Measurements from ENCODE around the gene GJA1.

The GJA1 gene

DNA sequence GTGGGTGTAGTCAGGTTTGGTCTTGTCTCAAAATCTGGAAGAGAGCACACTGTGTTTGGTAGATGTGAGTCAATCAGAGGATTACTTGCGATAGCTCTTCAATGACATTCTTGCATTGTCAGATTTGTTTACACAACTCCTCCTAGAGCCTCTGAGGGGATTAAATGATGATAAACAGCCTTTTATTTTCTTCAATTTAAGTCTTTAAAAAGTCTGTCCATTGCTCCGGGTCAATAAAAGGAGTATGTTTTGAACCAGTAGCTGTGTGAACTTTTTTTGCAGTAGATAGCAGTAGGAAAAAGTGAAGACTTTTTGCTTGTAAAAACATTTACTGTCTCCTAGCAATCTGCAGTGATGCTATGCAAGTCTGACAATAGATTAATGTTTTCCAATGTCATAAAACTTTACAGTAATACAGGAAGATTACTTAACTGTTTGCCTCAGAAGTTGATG lies 49.9 kb downstream of the GJA1 start:
- Histone ChIP-seq H2AFZ (ENCODE audit: low read depth, low read length) (no peak overlapping the region), H3K9ac (ENCODE audit: low read depth, low read length) (no peak overlapping the region), H3K4me3 (ENCODE audit: low read depth in 1 of 2, low read length in 2 of 2) (no peak overlapping the region), H3K79me2 (ENCODE audit: insufficient read depth, low read length) (no peaks in the 10 kb centered on the region), H3K27ac (ENCODE audit: low read length) (no peak overlapping the region), H3K4me2 (ENCODE audit: insufficient read depth, low read length) (no peak overlapping the region), H3K9me3 (ENCODE audit: insufficient read depth, low read length, severe bottlenecking) (no peaks in the 10 kb centered on the region), H3K27me3 (ENCODE audit: insufficient read depth, low read length, poor library complexity) (no peaks in the 10 kb centered on the region), H4K20me1 (ENCODE audit: insufficient read depth, low read length) (no peaks in the 10 kb centered on the region), H3K4me1 (ENCODE audit: insufficient read depth, low read length) (no peaks in the 10 kb centered on the region), H3K36me3 (ENCODE audit: insufficient read depth, low read length) (no peaks in the 10 kb centered on the region)
- no peak for DNase-seq
- TF ChIP-seq, protein P1, sequence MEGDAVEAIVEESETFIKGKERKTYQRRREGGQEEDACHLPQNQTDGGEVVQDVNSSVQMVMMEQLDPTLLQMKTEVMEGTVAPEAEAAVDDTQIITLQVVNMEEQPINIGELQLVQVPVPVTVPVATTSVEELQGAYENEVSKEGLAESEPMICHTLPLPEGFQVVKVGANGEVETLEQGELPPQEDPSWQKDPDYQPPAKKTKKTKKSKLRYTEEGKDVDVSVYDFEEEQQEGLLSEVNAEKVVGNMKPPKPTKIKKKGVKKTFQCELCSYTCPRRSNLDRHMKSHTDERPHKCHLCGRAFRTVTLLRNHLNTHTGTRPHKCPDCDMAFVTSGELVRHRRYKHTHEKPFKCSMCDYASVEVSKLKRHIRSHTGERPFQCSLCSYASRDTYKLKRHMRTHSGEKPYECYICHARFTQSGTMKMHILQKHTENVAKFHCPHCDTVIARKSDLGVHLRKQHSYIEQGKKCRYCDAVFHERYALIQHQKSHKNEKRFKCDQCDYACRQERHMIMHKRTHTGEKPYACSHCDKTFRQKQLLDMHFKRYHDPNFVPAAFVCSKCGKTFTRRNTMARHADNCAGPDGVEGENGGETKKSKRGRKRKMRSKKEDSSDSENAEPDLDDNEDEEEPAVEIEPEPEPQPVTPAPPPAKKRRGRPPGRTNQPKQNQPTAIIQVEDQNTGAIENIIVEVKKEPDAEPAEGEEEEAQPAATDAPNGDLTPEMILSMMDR (IDR thresholded peaks at IDR 0.05; ENCODE audit: borderline replicate concordance, extremely low read depth, low read length, poor library complexity, severe bottlenecking): no peak
- no peak for TF ChIP-seq EZH2 (IDR thresholded peaks at IDR 0.05; ENCODE audit: borderline replicate concordance, low read depth, low read length, severe bottlenecking)
- ATAC-seq (ENCODE audit: insufficient read depth, low read depth): no peak

DNA sequence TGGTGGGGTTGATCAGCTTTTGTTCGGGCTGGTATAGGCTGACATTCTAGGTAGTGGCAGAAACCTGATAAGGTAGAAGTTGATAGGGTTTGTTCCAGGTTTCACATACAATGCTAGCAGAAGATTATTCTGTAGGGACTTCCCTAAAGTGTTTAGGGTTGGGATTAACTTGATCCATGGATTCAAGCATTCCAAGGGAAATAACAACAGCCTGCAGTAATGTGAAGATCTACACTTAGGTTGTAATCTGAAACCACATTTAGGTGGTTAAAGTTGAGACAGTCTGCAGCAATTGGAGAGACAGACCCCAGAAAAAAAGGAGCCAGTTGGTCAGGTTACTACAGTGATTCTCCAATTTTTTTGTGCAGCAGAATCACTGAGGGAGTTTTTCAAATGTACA lies 56.1 kb downstream of the GJA1 start:
- H3K27me3 ChIP-seq (ENCODE audit: insufficient read depth, low read length, poor library complexity): no peaks in the 10 kb centered on the region
- DNase-seq: no peak
- H3K79me2 ChIP-seq (ENCODE audit: insufficient read depth, low read length): no peaks in the 10 kb centered on the region
- H3K4me1 ChIP-seq (ENCODE audit: insufficient read depth, low read length): no peaks in the 10 kb centered on the region
- no peaks in the 10 kb centered on the region for H3K36me3 ChIP-seq (ENCODE audit: insufficient read depth, low read length)
- no peak overlapping the region for H3K27ac ChIP-seq (ENCODE audit: low read length)
- TF ChIP-seq, protein P1 (IDR thresholded peaks at IDR 0.05; ENCODE audit: borderline replicate concordance, extremely low read depth, low read length, poor library complexity, severe bottlenecking): no peak
- TF ChIP-seq EZH2 (IDR thresholded peaks at IDR 0.05; ENCODE audit: borderline replicate concordance, low read depth, low read length, severe bottlenecking): no peak
- H3K4me2 ChIP-seq (ENCODE audit: insufficient read depth, low read length): no peak overlapping the region
- H3K9me3 ChIP-seq (ENCODE audit: insufficient read depth, low read length, severe bottlenecking): no peaks in the 10 kb centered on the region
- H4K20me1 ChIP-seq (ENCODE audit: insufficient read depth, low read length): no peaks in the 10 kb centered on the region
- H2AFZ ChIP-seq (ENCODE audit: low read depth, low read length): no peak overlapping the region
- H3K9ac ChIP-seq (ENCODE audit: low read depth, low read length): no peak overlapping the region
- ATAC-seq (ENCODE audit: insufficient read depth, low read depth): no peak
- no peak overlapping the region for H3K4me3 ChIP-seq (ENCODE audit: low read depth in 1 of 2, low read length in 2 of 2)

DNA sequence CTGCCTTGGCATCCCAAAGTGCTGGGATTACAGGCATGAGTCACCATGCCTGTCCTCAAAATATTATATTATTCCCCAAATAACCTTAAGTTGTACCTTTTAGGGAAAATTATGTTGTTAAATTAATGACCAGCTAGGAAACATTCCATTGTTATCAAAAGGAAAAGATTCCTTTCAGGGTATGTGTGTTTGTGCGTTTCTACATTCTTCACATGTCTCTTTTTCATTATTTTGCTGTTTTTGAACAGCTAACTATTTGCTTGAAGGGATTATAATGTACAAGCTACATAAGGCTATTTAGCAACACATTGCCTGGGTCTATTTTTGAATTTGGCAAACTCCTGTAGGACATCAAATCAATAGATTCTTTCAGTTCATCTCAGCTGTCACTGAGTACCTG lies 57.1 kb downstream of the GJA1 start:
- Histone ChIP-seq H3K36me3 (ENCODE audit: insufficient read depth, low read length) (no peaks in the 10 kb centered on the region), H3K27ac (ENCODE audit: low read length) (no peak overlapping the region), H3K4me2 (ENCODE audit: insufficient read depth, low read length) (no peak overlapping the region), H4K20me1 (ENCODE audit: insufficient read depth, low read length) (no peaks in the 10 kb centered on the region), H2AFZ (ENCODE audit: low read depth, low read length) (no peak overlapping the region; the same call in 1 of the 2 replicates), H3K4me3 (ENCODE audit: low read depth in 1 of 2, low read length in 2 of 2) (no peak overlapping the region), H3K27me3 (ENCODE audit: insufficient read depth, low read length, poor library complexity) (no peaks in the 10 kb centered on the region), H3K79me2 (ENCODE audit: insufficient read depth, low read length) (no peaks in the 10 kb centered on the region), H3K9me3 (ENCODE audit: insufficient read depth, low read length, severe bottlenecking) (no peaks in the 10 kb centered on the region), H3K4me1 (ENCODE audit: insufficient read depth, low read length) (no peaks in the 10 kb centered on the region), H3K9ac (ENCODE audit: low read depth, low read length) (no peak overlapping the region)
- TF ChIP-seq, protein P1 (IDR thresholded peaks at IDR 0.05; ENCODE audit: borderline replicate concordance, extremely low read depth, low read length, poor library complexity, severe bottlenecking): no peak
- no peak for TF ChIP-seq EZH2 (IDR thresholded peaks at IDR 0.05; ENCODE audit: borderline replicate concordance, low read depth, low read length, severe bottlenecking)
- ATAC-seq (ENCODE audit: insufficient read depth, low read depth) (no peak), DNase-seq (no peak)

DNA sequence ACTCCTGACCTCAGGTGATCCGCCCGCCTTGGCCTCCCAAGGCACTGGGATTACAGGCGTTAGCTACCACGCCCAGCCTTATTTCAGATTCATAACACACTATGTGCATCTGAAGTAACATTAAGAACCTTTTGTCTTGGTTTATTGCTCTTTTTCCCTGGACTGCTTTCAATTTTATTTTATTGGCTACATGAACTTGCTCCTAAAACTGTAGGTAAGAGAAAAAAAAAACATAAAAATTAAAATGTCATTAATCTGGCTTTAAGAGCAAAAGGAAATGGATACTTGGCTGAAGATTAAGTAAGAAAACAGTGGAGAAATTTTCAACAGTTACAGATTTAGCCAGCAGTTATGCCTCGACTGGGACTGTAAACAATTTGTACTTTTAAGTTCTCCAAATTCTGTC lies 62.5 kb downstream of the GJA1 start:
- no peak overlapping the region for H3K4me3 ChIP-seq (ENCODE audit: low read depth in 1 of 2, low read length in 2 of 2)
- ATAC-seq (ENCODE audit: insufficient read depth, low read depth): no peak
- H3K36me3 ChIP-seq (ENCODE audit: insufficient read depth, low read length): no peaks in the 10 kb centered on the region
- no peak overlapping the region for H3K4me2 ChIP-seq (ENCODE audit: insufficient read depth, low read length)
- TF ChIP-seq, protein P1 (IDR thresholded peaks at IDR 0.05; ENCODE audit: borderline replicate concordance, extremely low read depth, low read length, poor library complexity, severe bottlenecking): no peak
- no peak for TF ChIP-seq EZH2 (IDR thresholded peaks at IDR 0.05; ENCODE audit: borderline replicate concordance, low read depth, low read length, severe bottlenecking)
- no peak overlapping the region for H3K27ac ChIP-seq (ENCODE audit: low read length)
- no peaks in the 10 kb centered on the region for H3K4me1 ChIP-seq (ENCODE audit: insufficient read depth, low read length)
- no peak for DNase-seq
- no peaks in the 10 kb centered on the region for H4K20me1 ChIP-seq (ENCODE audit: insufficient read depth, low read length)
- H2AFZ ChIP-seq (ENCODE audit: low read depth, low read length): no peak overlapping the region
- H3K9ac ChIP-seq (ENCODE audit: low read depth, low read length): no peak overlapping the region
- no peaks in the 10 kb centered on the region for H3K27me3 ChIP-seq (ENCODE audit: insufficient read depth, low read length, poor library complexity)
- H3K79me2 ChIP-seq (ENCODE audit: insufficient read depth, low read length): no peaks in the 10 kb centered on the region
- no peaks in the 10 kb centered on the region for H3K9me3 ChIP-seq (ENCODE audit: insufficient read depth, low read length, severe bottlenecking)

Data from DND-41 (cell line).